Measurements from ENCODE around the gene ZSWIM7.
"Not testable (repeated sequence)": the region's sequence is repeated elsewhere in the genome, so short reads cannot be mapped to it uniquely, and the experiment has no call there.

ZSWIM7 gene

DNA sequence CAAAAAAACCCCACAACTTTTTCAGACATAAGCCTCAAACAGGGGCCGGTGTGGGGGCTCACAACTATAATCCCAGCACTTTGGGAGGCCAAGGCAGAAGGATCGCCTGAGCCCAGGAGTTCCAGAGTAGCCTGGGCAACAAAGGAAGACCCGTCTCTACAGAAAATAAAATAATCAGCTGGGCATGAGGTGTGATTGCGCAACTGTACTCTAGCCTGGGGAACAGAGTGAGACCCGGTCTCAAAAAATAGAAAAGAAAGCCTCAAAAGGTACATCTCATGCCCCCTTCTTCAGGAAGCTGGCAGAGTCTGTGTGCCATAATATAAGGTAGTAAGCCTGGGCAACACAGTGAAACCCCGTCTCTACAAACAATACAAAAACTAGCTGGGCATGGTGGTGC, 3.2 kb downstream of the ZSWIM7 start:
- H3K27me3 ChIP-seq (replicated peaks; ENCODE audit: control insufficient read depth, insufficient read depth, low read length), result no peaks in the 10 kb centered on the region
- no peaks in the 10 kb centered on the region for H3K36me3 ChIP-seq (ENCODE audit: control insufficient read depth, insufficient read depth, low read length)
- no peak overlapping the region for H3K4me3 ChIP-seq (replicated peaks; ENCODE audit: low read depth, low read length)
- TF ChIP-seq, protein P1, sequence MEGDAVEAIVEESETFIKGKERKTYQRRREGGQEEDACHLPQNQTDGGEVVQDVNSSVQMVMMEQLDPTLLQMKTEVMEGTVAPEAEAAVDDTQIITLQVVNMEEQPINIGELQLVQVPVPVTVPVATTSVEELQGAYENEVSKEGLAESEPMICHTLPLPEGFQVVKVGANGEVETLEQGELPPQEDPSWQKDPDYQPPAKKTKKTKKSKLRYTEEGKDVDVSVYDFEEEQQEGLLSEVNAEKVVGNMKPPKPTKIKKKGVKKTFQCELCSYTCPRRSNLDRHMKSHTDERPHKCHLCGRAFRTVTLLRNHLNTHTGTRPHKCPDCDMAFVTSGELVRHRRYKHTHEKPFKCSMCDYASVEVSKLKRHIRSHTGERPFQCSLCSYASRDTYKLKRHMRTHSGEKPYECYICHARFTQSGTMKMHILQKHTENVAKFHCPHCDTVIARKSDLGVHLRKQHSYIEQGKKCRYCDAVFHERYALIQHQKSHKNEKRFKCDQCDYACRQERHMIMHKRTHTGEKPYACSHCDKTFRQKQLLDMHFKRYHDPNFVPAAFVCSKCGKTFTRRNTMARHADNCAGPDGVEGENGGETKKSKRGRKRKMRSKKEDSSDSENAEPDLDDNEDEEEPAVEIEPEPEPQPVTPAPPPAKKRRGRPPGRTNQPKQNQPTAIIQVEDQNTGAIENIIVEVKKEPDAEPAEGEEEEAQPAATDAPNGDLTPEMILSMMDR (IDR thresholded peaks at IDR 0.05; ENCODE audit: insufficient read depth, low read length, poor library complexity, severe bottlenecking), result no peak
- DNase-seq (ENCODE audit: extremely low read depth, insufficient read length), result no peak

DNA sequence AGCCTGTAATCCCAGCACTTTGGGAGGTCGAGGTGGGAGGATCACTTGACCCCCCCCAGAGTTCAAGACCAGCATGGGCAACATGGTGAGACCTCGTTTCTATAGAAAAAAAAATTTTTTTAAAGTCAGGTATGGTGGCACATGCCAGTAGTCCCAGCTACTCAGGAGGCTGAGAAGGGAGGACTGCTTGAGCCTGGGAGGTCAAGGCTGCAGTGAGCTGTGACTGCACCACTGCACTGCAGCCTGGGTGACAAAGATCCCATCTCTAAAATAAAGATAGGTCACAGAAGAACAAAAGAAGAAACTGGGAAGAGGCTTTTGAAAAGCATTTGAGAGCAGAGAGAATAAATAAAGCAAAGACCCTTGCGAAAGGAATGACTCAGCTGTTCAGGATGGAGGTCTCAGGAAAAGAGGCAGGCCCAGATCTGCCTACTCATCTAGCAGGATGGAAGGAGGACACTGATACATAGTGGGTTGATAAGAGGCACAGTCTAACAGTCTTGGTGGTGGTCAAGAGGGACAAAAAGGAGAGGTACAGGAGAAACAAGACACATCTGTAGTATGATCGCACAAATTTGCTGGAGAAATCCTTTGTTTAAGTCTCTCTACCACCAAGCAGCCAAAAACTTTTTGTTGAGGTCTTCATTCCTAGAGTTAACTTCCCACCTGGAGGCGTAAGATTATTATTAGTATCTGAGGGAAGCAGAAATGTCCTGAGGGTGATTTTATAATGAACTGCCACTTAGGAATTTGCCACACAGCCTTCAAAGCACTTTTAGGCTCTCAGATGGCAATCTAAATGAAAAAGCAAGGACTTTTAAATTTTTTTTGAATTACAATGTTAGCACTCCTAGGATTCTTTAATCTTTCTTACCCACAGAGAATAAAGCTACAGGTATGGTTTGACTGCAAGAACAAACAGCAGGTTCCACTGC, 17.6 kb downstream of the ZSWIM7 start:
- TF ChIP-seq, protein P1 (IDR thresholded peaks at IDR 0.05; ENCODE audit: insufficient read depth, low read length, poor library complexity, severe bottlenecking), result no peak
- H3K36me3 ChIP-seq (ENCODE audit: control insufficient read depth, insufficient read depth, low read length), result no peaks in the 10 kb centered on the region; the same call in 1 of the 2 replicates
- DNase-seq (ENCODE audit: extremely low read depth, insufficient read length), result no peak
- no peak overlapping the region for H3K4me3 ChIP-seq (replicated peaks; ENCODE audit: low read depth, low read length)
- H3K27me3 ChIP-seq (replicated peaks; ENCODE audit: control insufficient read depth, insufficient read depth, low read length), result no peaks in the 10 kb centered on the region

DNA sequence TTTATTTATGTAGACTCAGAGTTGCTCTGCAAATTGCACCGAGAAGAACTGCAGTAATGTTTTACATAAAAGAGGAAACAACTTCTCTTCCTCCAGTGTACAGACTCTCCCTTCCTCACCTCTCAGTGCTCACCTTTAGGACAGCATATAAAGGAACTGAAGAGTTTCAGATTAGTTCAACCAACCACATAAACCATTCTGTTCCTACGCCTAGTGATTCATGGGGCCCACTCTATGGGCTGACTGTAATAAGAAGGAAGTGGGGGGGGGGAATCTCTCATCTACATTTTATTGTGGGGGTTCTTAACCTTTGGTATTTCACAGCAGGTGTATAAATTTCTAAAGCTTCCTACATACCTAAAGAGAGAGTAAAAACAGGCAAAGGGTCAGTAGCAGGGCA, 18.3 kb downstream of the ZSWIM7 start:
- H3K4me3 ChIP-seq (replicated peaks; ENCODE audit: low read depth, low read length), result no peak overlapping the region
- no peaks in the 10 kb centered on the region; the same call in 1 of the 2 replicates for H3K36me3 ChIP-seq (ENCODE audit: control insufficient read depth, insufficient read depth, low read length)
- peak; percentile 53 for DNase-seq (ENCODE audit: extremely low read depth, insufficient read length)
- no peaks in the 10 kb centered on the region for H3K27me3 ChIP-seq (replicated peaks; ENCODE audit: control insufficient read depth, insufficient read depth, low read length)
- TF ChIP-seq, protein P1 (IDR thresholded peaks at IDR 0.05; ENCODE audit: insufficient read depth, low read length, poor library complexity, severe bottlenecking), result no peak

DNA sequence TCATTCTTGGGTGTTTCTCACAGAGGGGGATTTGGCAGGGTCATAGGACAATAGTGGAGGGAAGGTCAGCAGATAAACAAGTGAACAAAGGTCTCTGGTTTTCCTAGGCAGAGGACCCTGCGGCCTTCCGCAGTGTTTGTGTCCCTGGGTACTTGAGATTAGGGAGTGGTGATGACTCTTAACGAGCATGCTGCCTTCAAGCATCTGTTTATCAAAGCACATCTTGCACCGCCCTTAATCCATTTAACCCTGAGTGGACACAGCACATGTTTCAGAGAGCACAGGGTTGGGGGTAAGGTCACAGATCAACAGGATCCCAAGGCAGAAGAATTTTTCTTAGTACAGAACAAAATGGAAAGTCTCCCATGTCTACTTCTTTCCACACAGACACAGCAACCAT, 20.5 kb downstream of the ZSWIM7 start:
- not testable (repeated sequence) for H3K4me3 ChIP-seq (replicated peaks; ENCODE audit: low read depth, low read length); H3K27me3 ChIP-seq (replicated peaks; ENCODE audit: control insufficient read depth, insufficient read depth, low read length); H3K36me3 ChIP-seq (ENCODE audit: control insufficient read depth, insufficient read depth, low read length); DNase-seq (ENCODE audit: extremely low read depth, insufficient read length)

DNA sequence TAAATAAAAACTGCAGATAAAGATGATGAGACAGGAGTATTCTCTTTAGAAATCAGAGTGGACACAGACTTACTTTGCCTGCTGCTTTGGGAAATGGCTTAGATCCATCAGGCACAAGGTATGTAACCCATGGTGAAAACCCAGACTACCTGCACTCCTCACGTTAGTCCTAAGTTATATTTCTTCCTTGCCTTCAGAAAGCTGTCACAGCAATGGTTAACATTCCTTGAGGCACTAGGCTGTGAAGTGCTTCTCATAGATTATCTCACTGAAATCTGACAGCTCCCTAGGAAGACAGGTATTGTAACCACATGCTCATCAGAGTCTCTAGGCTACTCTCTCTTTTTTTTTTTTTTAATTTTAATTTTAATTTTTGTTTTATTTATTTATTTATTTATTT, 20.9 kb downstream of the ZSWIM7 start:
- Histone ChIP-seq H3K27me3 (replicated peaks; ENCODE audit: control insufficient read depth, insufficient read depth, low read length) (no peaks in the 10 kb centered on the region), H3K36me3 (ENCODE audit: control insufficient read depth, insufficient read depth, low read length) (no peaks in the 10 kb centered on the region), H3K4me3 (replicated peaks; ENCODE audit: low read depth, low read length) (no peak overlapping the region)
- DNase-seq (ENCODE audit: extremely low read depth, insufficient read length), result no peak
- TF ChIP-seq, protein P1 (IDR thresholded peaks at IDR 0.05; ENCODE audit: insufficient read depth, low read length, poor library complexity, severe bottlenecking), result no peak

DNA sequence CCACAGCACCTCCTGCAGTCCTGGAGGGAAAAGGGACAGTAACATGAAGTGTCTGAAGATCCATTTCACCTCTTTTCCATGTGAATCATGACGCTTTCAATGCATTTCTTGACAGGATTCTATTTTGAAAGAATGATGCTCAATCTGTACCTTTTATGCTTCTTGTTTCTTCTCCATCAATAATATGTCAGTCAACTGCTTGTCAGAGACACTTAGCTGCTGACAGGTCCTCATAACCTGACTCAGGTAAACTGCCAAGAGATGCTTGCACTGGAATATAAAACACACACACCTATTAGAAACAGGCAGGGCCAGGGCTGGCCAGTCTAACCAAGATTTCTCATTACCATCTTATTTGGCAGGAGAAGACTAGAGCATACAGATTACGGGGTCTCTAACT, 21.6 kb downstream of the ZSWIM7 start:
- Histone ChIP-seq H3K27me3 (replicated peaks; ENCODE audit: control insufficient read depth, insufficient read depth, low read length) (no peaks in the 10 kb centered on the region), H3K4me3 (replicated peaks; ENCODE audit: low read depth, low read length) (no peak overlapping the region), H3K36me3 (ENCODE audit: control insufficient read depth, insufficient read depth, low read length) (no peaks in the 10 kb centered on the region)
- no peak for DNase-seq (ENCODE audit: extremely low read depth, insufficient read length)
- TF ChIP-seq, protein P1 (IDR thresholded peaks at IDR 0.05; ENCODE audit: insufficient read depth, low read length, poor library complexity, severe bottlenecking), result no peak
